HepG2 (cell line): ENCODE data around the gene KBTBD13. TPM values are rescaled to one million over a fixed set of nuclear protein-coding genes. Genes with fewer than 3 reads are reported as not detected.

Experiments used
- ATAC-seq: fragments of 200-7000 bp; cut with Tn5 transposase; 3 replicates; pipeline ENCODE4 v1.9.1; 2020; ENCODE audit warnings: mild to moderate bottlenecking, moderate library complexity
- BruUV-seq: library from RNA; stranded (reverse); fragments of 400-500 nt; replicated peaks from 2 replicates; lab custom pipeline; 2021; lab: Mats Ljungman, UMichigan
- CTCF ChIA-PET: fragments of 300-600 bp; formaldehyde crosslinking; extraction: SDS; loops from one replicate; lab custom pipeline; 2021; ENCODE audit warnings: low total read pairs, inconsistent platforms, low intra/inter-chr PET ratio; lab: Yijun Ruan, JAX
- POLR2A ChIA-PET: fragments of 350-600 bp; sonication (Branson Sonifier 250); formaldehyde crosslinking; loops from one replicate; lab custom pipeline; 2020; ENCODE audit warnings: antibody characterized with exemption, inconsistent platforms; lab: Yijun Ruan, JAX
- DNase-seq: peaks from one replicate; pipeline ENCODE4 v3.0.0-alpha.2; 2015; ENCODE audit warnings: low spot score
- FAIRE-seq: peaks from 3 replicates; lab custom pipeline; 2011; peaks lifted over from hg19 to GRCh38; lab: Jason Lieb, UNC
- H2AFZ ChIP-seq: one replicate; pipeline ENCODE4 v1.6.1; 2011; ENCODE audit warnings: low read length, inconsistent platforms
- H3K27ac ChIP-seq: fragments of 300-600 bp; 3 replicates; pipeline ENCODE4 v1.8.0; 2011; ENCODE audit warnings: mixed run types, mild to moderate bottlenecking, mixed read lengths, low read length, inconsistent platforms; ENCODE audit not compliant: insufficient read depth; ENCODE audit errors: extremely low read length
- H3K27me3 ChIP-seq, 2 experiments: fragments of 200-600 bp in 1 of 2; 2 replicates in 1 of 2; 3 replicates in 1 of 2; pipeline versions ENCODE4 v1.6.0 to v1.8.0; 2011; ENCODE audit warnings: low read length in 2 of 2, mild to moderate bottlenecking in 2 of 2, moderate library complexity in 2 of 2, inconsistent platforms in 1 of 2; ENCODE audit not compliant: insufficient read depth in 2 of 2, control insufficient read depth in 1 of 2
- H3K36me3 ChIP-seq, 2 experiments: fragments of 200-600 bp in 1 of 2; replicated peaks in 1 of 2; 2 replicates in 1 of 2; 3 replicates in 1 of 2; pipeline versions ENCODE4 v1.5.1 to v1.8.0; 2011; ENCODE audit warnings: low read length in 2 of 2, inconsistent platforms in 1 of 2; ENCODE audit not compliant: insufficient read depth in 2 of 2, control insufficient read depth in 1 of 2
- H3K4me1 ChIP-seq: 2 replicates; pipeline ENCODE4 v1.5.1; 2012; ENCODE audit warnings: low read length, inconsistent platforms; ENCODE audit not compliant: insufficient read depth
- H3K4me2 ChIP-seq: 2 replicates; pipeline ENCODE4 v1.6.0; 2011; ENCODE audit warnings: low read depth, low read length, inconsistent platforms
- H3K4me3 ChIP-seq, 3 experiments: fragments of 200-600 bp in 1 of 3; sonication (generic), shearing (Covaris generic) in 1 of 3; replicated peaks in 1 of 3; 2 replicates each; pipeline ENCODE4 v1.5.1; 2011 to 2016; ENCODE audit warnings: low read length in 3 of 3, inconsistent platforms in 2 of 3, low read depth in 2 of 3, mild to moderate bottlenecking in 2 of 3, control low read depth in 1 of 3, mixed read lengths in 1 of 3; ENCODE audit not compliant: insufficient read depth in 1 of 3
- H3K79me2 ChIP-seq: one replicate; pipeline ENCODE4 v1.6.1; 2011; ENCODE audit warnings: low read length, inconsistent platforms; ENCODE audit not compliant: insufficient read depth
- H3K9ac ChIP-seq: 2 replicates; pipeline ENCODE4 v1.6.0; 2011; ENCODE audit warnings: mild to moderate bottlenecking, low read depth, low read length, inconsistent platforms; ENCODE audit not compliant: insufficient read depth
- H3K9me3 ChIP-seq: 2 replicates; pipeline ENCODE4 v1.5.1; 2012; ENCODE audit warnings: mild to moderate bottlenecking, low read length
- H4K20me1 ChIP-seq: 2 replicates; pipeline ENCODE4 v1.6.0; 2011; ENCODE audit warnings: inconsistent platforms, mild to moderate bottlenecking, low read length, moderate library complexity; ENCODE audit not compliant: insufficient read depth
- CHD2 ChIP-seq: IDR thresholded peaks from 2 replicates; pipeline ENCODE4 v1.6.1; 2011; ENCODE audit warnings: low read depth, low read length, improper control_type of control experiment
- DNMT1 ChIP-seq: sonication (generic); formaldehyde crosslinking; IDR thresholded peaks from 2 replicates; pipeline ENCODE4 v1.5.1; 2020; ENCODE audit warnings: mild to moderate bottlenecking, missing genetic modification reagents
- HHEX ChIP-seq: IDR thresholded peaks from 2 replicates; pipeline ENCODE4 v1.6.1; 2016; ENCODE audit warnings: control low read depth
- PHF21A ChIP-seq: sonication (generic); formaldehyde crosslinking; IDR thresholded peaks from 2 replicates; pipeline ENCODE4 v1.5.0; 2020; ENCODE audit warnings: mild to moderate bottlenecking, missing genetic modification reagents
- PRDM10 ChIP-seq: sonication (generic); formaldehyde crosslinking; IDR thresholded peaks from 2 replicates; pipeline ENCODE4 v1.4.0; 2020; ENCODE audit warnings: low read depth, missing genetic modification reagents
- RFX1 ChIP-seq: fragments of 450-650 bp; IDR thresholded peaks from 2 replicates; pipeline ENCODE4 v1.6.1; 2017
- SNAI1 ChIP-seq: sonication (generic); formaldehyde crosslinking; IDR thresholded peaks from 2 replicates; pipeline ENCODE4 v1.5.0; 2020; ENCODE audit warnings: mild to moderate bottlenecking, missing genetic modification reagents, borderline replicate concordance
- YEATS2 ChIP-seq: sonication (generic); formaldehyde crosslinking; IDR thresholded peaks from 2 replicates; pipeline ENCODE4 v1.4.0; 2020; ENCODE audit warnings: missing genetic modification reagents, borderline replicate concordance
- ZFP1 ChIP-seq: IDR thresholded peaks from 2 replicates; pipeline ENCODE4 v1.6.1; 2016
- ZFP36L2 ChIP-seq: sonication (generic); formaldehyde crosslinking; IDR thresholded peaks from 2 replicates; pipeline ENCODE4 v1.4.0; 2020; ENCODE audit warnings: missing genetic modification reagents
- WGBS: methylation state at CpG from one replicate; pipeline ENCODE4 v1.1.6; 2017; ENCODE audit warnings: low lambda C conversion rate; 5-methylcytosine and 5-hydroxymethylcytosine counted together
- in situ Hi-C: cut with HindIII; loops from 2 replicates; pipeline ENCODE4 v1.10.0; 2017; ENCODE audit warnings: low pct_unique_long_range_greater_than_20kb; ENCODE audit not compliant: extremely low pct_ligation_motif_present
- intact Hi-C: fragments of 100-400 bp; cut with micrococcal nuclease; formaldehyde crosslinking; loops from one replicate; pipeline ENCODE4 v1.10.0; 2022; ENCODE audit not compliant: unreplicated experiment
- polyA plus RNA-seq, 8 experiments: library from polyadenylated mRNA; depleted of rRNA in 3 of 8; stranded (reverse) in 7 of 8; unstranded in 1 of 8; fragments of >200 nt; fragmentation: Illumina TruSeq in 4 of 8; extraction: Trizol in 4 of 8; gene quantifications; 2 replicates each; pipeline versions ENCODE4 v1.2.1 to v1.2.3, GENCODE V29; 2011 to 2016; ENCODE audit warnings: low read depth in 4 of 8, missing spikeins in 1 of 8, mixed read lengths in 1 of 8; ENCODE audit not compliant: insufficient read depth in 1 of 8
- total RNA-seq, 5 experiments: library from RNA; depleted of rRNA; stranded (reverse); fragments of >200 nt; fragmentation: Illumina TruSeq; extraction: Trizol; gene quantifications; 2 replicates each; pipeline ENCODE4 v1.2.3, GENCODE V29; 2016; ENCODE audit warnings: low read depth in 1 of 5
- TF ChIP-seq, protein P1 (sequence below), 2 experiments: IDR thresholded peaks; 2 replicates each; pipeline ENCODE4 v1.6.1; 2011 to 2012; ENCODE audit warnings: low read length in 2 of 2, borderline replicate concordance in 1 of 2, low read depth in 1 of 2, mild to moderate bottlenecking in 1 of 2, moderate library complexity in 1 of 2

The KBTBD13 gene
- total and polyA plus RNA-seq, 2 of the 13 experiments (the other 11 are each of a cell fraction or from before 2014, with no cell fraction given) = not detected

DNA sequence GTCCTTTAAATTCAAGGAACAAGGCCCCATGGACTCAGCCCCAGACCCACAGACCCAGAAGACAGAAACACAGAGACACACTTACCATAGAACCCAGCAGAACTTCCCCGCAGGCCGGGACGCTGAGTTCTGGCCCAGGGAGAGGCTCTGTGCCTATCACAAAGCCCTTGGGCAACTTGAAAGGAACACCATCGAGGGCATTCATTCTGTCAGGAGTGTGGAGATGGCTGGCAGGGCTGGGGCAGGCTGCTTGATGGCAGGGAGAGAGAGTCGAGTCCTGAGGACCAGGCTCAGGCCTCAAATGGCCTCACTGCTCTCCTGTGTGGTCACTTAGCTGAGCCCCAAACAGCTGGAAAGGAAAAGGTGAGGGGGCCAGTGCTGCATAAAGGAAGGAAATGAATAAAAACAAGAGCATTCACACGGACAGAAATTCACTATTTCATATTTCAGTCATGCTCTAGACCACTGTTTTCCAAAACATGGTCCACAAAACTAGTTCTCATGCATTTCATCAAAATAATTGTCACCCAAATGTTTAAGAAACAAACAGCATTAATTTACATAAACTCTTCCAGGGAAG is 29.6 kb downstream of the KBTBD13 start:
- TF ChIP-seq DNMT1 (CRISPR knock-in tag) = no peak
- Histone ChIP-seq H2AFZ (no peak overlapping the region), H3K4me2 (no peak overlapping the region), H3K36me3 (0 out of 5 replicates have a peak, but pooled peaks cover 0 to 5% of the 10 kb centered on the region in 2 experiments), H3K9ac (no peak overlapping the region), H3K4me3 (no peak overlapping the region), H3K4me1 (no peaks in the 10 kb centered on the region), H3K9me3 (no peaks in the 10 kb centered on the region), H3K79me2 (no peaks in the 10 kb centered on the region), H3K27me3 (no peaks in the 10 kb centered on the region; a peak in 1 of 5 replicates), H3K27ac (no peak overlapping the region), H4K20me1 (no peaks in the 10 kb centered on the region)
- WGBS = 93% methylated on average over 6 of the region's 6 CpGs
- ChIA-PET CTCF (no interaction called here), POLR2A (no interaction called here)
- BruUV-seq = no TSS peak
- DNase-seq (no peak), FAIRE-seq (no peak), ATAC-seq (no peak)
- intact Hi-C loops = no loop called here
- in situ Hi-C loops = no loop called here

DNA sequence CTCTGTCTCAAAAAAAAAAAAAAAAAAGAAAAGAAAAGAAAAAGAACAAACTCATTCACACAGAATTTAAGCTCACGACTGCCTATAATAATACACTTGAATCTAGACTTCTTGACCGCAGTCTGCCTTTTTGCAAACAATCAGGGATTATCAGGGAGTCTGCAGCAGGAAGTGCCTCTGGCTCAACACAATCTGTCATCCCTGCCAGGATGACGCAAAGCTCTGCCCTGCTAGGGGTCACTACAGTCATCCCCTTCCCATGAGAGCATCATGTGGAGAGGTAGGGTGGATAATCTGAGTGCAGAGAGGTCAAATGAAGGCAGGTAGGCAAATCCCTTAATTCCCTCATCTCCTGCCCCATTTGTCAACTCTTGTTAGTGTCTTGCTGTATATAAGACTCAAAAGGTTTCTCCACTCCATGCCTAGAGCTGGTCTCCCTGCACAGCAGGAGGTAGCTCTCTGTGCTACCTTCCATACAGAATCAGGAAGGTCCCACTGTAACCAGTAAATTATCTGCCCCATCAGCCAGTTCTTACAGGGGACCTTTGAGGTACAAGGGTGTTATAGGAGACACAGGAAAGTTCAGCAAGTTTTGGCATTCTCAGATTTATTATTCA is 34.2 kb downstream of the KBTBD13 start:
- H3K4me1 ChIP-seq = no peaks in the 10 kb centered on the region
- FAIRE-seq = no peak
- intact Hi-C loops (no loop called here), in situ Hi-C loops (no loop called here)
- 83% methylated on average over 3 of the region's 3 CpGs for WGBS
- no peak overlapping the region for H3K4me2 ChIP-seq
- H3K4me3 ChIP-seq = no peak overlapping the region
- no peak overlapping the region for H3K9ac ChIP-seq
- ATAC-seq = no peak
- no peaks in the 10 kb centered on the region for H3K79me2 ChIP-seq
- H2AFZ ChIP-seq = no peak overlapping the region
- ChIA-PET CTCF (no interaction called here), POLR2A (no interaction called here)
- H3K27ac ChIP-seq = no peak overlapping the region
- DNase-seq = no peak
- H3K36me3 ChIP-seq = peaks cover 4 to 12% of the 10 kb centered on the region in 2 experiments; a peak in 2 of 5 replicates
- no peaks in the 10 kb centered on the region; a peak in 1 of 5 replicates for H3K27me3 ChIP-seq
- H4K20me1 ChIP-seq = no peaks in the 10 kb centered on the region
- BruUV-seq = no TSS peak
- no peaks in the 10 kb centered on the region for H3K9me3 ChIP-seq
- TF ChIP-seq PHF21A (CRISPR knock-in tag) (no peak), PRDM10 (CRISPR knock-in tag) (no peak), RFX1 (no peak), ZFP36L2 (CRISPR knock-in tag) (no peak), SNAI1 (CRISPR knock-in tag) (no peak), ZFP1 (CRISPR knock-in tag) (no peak), YEATS2 (CRISPR knock-in tag) (no peak), HHEX (CRISPR knock-in tag) (no peak), CHD2 (no peak)
- TF ChIP-seq, protein P1, sequence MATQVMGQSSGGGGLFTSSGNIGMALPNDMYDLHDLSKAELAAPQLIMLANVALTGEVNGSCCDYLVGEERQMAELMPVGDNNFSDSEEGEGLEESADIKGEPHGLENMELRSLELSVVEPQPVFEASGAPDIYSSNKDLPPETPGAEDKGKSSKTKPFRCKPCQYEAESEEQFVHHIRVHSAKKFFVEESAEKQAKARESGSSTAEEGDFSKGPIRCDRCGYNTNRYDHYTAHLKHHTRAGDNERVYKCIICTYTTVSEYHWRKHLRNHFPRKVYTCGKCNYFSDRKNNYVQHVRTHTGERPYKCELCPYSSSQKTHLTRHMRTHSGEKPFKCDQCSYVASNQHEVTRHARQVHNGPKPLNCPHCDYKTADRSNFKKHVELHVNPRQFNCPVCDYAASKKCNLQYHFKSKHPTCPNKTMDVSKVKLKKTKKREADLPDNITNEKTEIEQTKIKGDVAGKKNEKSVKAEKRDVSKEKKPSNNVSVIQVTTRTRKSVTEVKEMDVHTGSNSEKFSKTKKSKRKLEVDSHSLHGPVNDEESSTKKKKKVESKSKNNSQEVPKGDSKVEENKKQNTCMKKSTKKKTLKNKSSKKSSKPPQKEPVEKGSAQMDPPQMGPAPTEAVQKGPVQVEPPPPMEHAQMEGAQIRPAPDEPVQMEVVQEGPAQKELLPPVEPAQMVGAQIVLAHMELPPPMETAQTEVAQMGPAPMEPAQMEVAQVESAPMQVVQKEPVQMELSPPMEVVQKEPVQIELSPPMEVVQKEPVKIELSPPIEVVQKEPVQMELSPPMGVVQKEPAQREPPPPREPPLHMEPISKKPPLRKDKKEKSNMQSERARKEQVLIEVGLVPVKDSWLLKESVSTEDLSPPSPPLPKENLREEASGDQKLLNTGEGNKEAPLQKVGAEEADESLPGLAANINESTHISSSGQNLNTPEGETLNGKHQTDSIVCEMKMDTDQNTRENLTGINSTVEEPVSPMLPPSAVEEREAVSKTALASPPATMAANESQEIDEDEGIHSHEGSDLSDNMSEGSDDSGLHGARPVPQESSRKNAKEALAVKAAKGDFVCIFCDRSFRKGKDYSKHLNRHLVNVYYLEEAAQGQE (IDR thresholded peaks at IDR 0.05; ENCODE audit: borderline replicate concordance in 1 of 2, low read depth in 1 of 2, low read length in 2 of 2) = no peak
